NCI-H1105 (cell line): ENCODE measurements around the gene WBP1.

ENCODE experiments used
- DNase-seq: peaks from one replicate; lab custom pipeline; 2025; lab: John Stamatoyannopoulos, UW

Gene WBP1

DNA sequence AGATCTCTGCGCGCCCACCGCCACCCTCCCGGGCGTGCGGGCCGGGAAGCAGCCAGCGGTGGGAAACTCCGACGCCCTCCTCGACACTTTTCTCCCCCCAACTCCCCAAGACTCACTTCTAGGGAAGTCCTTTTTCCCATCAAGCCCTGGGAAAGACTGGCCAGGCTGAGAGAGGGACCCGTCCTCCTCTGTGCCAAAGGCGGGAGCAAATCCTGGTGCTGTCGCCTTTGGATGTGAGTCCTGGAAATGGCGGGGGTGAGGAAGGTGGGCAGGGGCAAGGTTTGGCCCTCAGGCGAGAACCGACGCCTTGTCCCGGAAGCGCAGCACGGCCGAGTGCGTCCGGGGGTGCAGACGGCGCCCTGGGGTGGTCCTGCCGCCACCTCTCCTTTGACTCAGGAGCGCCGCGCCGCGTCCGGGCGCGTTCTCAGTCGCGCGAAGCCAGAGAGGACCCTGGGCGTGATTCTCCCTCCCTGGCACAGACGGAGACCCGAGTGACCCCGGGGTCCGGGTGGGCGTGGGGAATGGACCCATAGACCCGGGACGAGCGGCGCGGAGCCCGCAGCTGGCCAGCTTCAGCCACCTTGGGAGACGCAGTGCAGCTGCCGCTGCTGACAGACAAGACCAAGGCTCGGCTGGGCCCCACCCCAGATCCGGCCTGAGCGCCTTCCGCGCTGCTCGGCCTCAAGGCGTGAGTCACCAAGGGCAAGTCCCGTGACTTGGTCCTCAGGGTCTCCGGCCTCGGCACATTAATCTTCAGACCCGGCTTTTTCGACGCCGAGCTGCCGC lies 44.7 kb downstream of the WBP1 start:
- DNase-seq: no peak

DNA sequence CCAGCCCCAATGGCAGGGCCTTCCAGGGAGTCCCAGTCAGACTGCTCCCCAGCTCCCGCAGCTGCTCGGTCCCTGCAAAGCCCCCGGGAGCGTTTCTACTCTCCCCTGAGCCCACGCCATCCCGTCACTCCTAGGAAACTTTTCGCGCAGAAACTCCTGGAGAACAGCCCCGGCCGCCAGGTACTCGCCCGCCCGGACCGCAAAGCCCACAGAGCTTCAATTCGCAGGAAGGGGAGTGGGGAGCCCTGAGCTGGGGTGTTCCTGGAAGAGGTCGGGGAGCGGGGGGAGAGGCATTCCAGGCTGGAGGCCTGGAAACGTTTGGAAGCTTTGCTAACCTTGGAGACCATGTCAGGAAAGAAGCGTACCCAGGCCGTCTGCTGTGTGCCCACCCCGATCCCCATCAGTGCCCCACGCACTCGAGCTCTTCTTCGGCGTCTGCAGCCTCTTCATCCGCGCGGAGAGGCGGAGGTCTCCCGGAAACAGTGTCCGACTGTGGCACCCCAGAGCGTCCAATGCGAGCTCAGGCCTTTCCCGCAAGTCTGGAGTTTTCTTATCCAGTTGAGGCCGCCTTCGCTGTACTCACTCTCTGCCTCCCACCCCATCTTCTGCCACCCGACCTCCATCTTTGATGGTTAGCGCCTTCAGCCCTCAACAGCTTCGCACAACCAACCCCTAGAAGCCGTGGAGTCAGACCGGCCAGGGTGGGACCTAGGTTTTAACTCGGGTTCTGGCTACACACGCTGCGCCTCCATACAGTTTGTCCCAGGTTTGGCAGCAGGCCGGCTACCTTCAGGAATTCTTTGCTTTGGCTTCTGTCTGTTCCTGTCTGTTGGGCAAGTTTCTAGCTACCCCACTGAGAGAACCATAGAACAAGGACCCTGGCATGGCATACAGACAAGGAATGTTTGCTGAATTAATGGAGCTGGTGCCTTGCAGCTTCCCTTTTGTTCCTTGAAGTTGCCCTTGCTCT lies 45.6 kb downstream of the WBP1 start:
- no peak for DNase-seq

DNA sequence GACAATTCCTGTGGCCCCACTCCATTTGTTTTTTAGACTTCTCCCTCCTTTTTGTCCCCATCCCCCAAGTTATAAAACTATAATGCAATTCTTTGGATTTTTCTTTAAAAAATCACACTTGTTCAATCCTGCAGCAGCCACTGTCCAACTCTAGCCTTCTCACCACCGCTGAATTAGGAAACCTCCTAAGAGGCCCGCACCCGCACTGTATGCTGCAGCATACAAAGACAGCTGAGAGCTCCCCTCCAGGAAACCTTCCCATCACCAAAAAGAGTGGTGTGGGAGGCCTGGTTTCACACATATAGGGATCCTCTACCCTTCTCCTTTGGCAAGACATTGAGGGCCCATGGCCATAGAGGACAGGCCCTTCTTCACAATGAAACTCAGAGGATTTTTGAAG lies 46.4 kb downstream of the WBP1 start:
- no peak for DNase-seq

DNA sequence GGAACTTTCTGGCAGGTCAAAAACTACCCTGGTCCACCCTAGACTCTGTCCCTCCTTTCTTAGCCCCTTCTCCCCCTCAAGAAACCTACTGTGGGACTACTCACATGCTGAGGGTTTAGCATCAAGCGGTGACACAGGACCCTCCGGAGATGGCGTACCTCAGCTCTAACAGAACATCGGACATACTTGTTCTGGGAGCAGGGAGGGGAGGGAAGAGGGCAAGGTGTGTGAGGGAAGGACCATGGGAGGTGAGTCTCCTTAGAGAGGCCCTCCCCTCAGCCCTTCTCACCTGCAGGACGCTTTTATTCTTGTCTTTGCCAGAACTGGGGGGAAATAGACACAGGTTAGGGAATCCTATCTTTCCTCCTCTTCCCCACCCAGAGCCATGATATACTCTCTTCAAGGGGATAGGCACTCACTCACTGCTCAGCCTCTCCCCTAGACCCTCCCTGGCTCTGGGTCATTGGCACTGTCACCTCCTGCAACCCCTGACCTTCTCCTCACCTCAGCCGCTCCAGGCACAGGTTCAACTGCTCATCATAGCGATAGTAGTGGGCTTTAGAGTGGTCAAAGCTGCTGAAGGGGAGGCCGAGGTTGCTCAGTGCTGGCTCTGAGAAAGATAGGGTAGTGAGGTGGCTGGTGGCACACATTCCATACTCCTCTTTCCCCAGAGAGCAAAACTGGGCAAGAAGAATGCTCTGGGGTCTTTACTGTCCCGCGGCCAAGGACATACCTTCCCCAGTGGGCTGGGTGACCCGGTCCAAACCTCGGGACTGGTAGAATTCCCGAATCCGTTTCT lies 47.4 kb downstream of the WBP1 start:
- DNase-seq: no peak

DNA sequence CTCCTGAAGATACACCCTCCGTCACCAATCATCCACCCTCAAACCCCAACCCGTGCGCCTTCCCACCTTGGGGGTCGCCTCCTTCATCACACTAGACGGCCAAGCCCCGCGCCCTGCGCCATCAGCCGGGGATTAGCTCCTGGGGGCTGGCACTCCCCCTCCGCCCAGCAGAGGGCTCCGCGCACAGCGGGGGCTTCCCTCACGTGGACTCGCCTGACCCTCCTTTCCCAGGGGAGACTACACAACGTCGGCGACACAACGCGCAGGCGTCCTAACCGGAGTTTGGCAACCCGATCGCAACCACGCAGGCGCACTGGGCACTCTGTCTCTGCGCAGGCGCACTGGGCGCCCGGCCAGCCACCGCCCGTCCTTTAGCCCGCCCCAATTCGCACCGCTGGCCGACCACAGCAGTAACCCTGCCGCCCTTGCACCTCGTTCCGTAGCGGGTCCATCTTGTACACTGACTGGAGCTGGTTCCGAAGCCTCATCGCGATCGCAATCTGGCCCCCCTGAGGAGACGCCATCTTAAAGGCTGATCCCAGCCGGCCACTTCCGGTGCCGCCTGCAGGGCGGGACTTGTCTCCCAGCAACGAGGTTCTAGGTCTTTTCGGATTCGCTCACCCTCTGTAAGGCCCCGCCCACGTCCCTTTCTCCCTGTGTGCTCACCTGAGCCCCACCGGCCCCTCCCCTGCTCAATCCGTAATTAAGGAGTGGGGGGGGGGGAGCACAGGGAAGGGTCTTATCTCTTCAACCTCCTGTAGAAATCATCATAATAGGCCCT lies 49.1 kb downstream of the WBP1 start, which contains the start of gene PCGF1:
TSS of gene PCGF1 (minus strand) at position 551 of the 781 bp plus-strand sequence. CDS start at position 524, 27 bp downstream.
- peak; percentile 98 for DNase-seq

DNA sequence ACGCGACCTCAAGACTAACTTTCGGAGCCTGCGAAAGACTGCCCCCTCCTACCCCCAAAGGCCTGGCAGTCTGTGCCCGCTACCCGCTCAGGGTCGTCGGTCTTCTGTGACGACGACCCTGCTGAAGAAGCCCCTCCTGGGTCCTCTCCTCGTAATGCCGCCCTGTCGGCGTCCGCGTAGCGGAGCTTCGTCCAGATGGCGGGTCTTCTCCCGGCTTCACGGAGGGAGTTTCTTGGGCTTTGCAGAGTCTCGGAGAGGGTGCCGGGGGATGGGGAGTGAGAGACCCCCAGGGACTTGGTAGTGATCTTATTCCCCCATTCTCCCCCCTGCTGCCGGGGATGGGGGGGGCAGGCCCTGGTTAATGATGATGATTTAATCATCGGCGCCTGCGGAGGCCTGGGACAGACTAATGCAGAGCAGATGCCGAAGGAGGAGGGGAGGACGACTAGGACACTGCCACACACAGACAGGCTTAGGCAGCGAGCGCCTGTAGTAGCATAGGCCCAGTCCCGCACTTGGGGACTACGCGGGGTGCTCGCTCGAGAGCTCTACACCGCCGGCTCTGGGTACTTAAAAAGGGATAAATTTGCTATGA lies 49.8 kb downstream of the WBP1 start:
- no peak for DNase-seq

DNA sequence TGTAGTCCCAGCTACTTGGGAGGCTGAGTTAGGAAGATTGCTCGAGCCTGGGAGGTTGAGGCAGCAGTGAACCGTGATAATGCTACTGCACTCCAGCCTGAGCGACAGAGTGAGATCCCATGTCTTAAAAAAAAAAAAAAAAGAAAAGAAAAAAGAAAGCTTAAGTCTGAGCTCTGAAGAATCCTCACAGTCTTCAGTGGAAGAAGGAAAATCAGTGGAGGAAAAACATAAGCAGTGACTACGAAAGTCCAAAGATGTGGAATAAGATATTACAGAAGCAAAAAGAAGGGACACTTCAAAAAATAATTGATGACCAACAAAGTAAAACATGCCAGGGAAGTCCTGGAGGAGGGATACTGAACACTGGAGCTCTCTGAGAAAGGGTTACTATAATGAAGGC lies 52.0 kb downstream of the WBP1 start:
- DNase-seq: no peak
